HepG2 (cell line): ENCODE data around the gene TEX14. TPM values are rescaled to one million over a fixed set of nuclear protein-coding genes. Genes with fewer than 3 reads are reported as not detected.

Source experiments
- CC2D1A ChIP-seq: sonication (generic); formaldehyde crosslinking; IDR thresholded peaks from 2 replicates; pipeline ENCODE4 v1.8.1; 2023; ENCODE audit warnings: mild to moderate bottlenecking, missing genetic modification reagents
- FOXA3 ChIP-seq: IDR thresholded peaks from 2 replicates; pipeline ENCODE4 v1.6.1; 2016; ENCODE audit warnings: missing genetic modification reagents, missing compliant biosample characterization
- HMG20A ChIP-seq: IDR thresholded peaks from 2 replicates; pipeline ENCODE4 v1.6.1; 2016; ENCODE audit warnings: borderline replicate concordance
- MXI1 ChIP-seq: IDR thresholded peaks from 3 replicates; pipeline ENCODE4 v1.6.1; 2012; ENCODE audit warnings: low read depth, low read length, inconsistent platforms, borderline replicate concordance
- MZF1 ChIP-seq: sonication (generic); formaldehyde crosslinking; IDR thresholded peaks from 2 replicates; pipeline ENCODE4 v1.8.1; 2023; ENCODE audit warnings: mild to moderate bottlenecking, missing genetic modification reagents, borderline replicate concordance
- NFKBIZ ChIP-seq: IDR thresholded peaks from 2 replicates; pipeline ENCODE4 v1.6.1; 2018; ENCODE audit warnings: missing genetic modification reagents, missing compliant biosample characterization
- NFRKB ChIP-seq: fragments of 450-650 bp; IDR thresholded peaks from 2 replicates; pipeline ENCODE4 v1.6.1; 2017
- SMAD1 ChIP-seq: sonication (generic); formaldehyde crosslinking; IDR thresholded peaks from 2 replicates; pipeline ENCODE4 v1.4.0; 2020; ENCODE audit warnings: missing genetic modification reagents, low read depth, mild to moderate bottlenecking, borderline replicate concordance
- SMAD3 ChIP-seq: sonication (generic); formaldehyde crosslinking; IDR thresholded peaks from 2 replicates; pipeline ENCODE4 v1.4.0; 2020; ENCODE audit warnings: missing genetic modification reagents
- STAG1 ChIP-seq: sonication (generic); formaldehyde crosslinking; IDR thresholded peaks from 2 replicates; pipeline ENCODE4 v1.4.0; 2020; ENCODE audit warnings: missing genetic modification reagents
- ZEB1 ChIP-seq: IDR thresholded peaks from 2 replicates; pipeline ENCODE4 v1.6.1; 2012; ENCODE audit warnings: mild to moderate bottlenecking, low read depth, inconsistent platforms; ENCODE audit not compliant: insufficient replicate concordance
- ZFP37 ChIP-seq: sonication (generic); formaldehyde crosslinking; IDR thresholded peaks from 2 replicates; pipeline ENCODE4 v1.4.0; 2020; ENCODE audit warnings: missing genetic modification reagents, borderline replicate concordance
- ZNF138 ChIP-seq: sonication (generic); formaldehyde crosslinking; IDR thresholded peaks from 2 replicates; pipeline ENCODE4 v1.5.0; 2020; ENCODE audit warnings: mild to moderate bottlenecking, low read depth, missing genetic modification reagents
- ZNF614 ChIP-seq: IDR thresholded peaks from 2 replicates; pipeline ENCODE4 v1.6.1; 2018; ENCODE audit warnings: missing biosample characterization, missing genetic modification reagents, inconsistent platforms, borderline replicate concordance
- polyA plus RNA-seq, 8 experiments: library from polyadenylated mRNA; depleted of rRNA in 3 of 8; stranded (reverse) in 7 of 8; unstranded in 1 of 8; fragments of >200 nt; fragmentation: Illumina TruSeq in 4 of 8; extraction: Trizol in 4 of 8; gene quantifications; 2 replicates each; pipeline versions ENCODE4 v1.2.1 to v1.2.3, GENCODE V29; 2011 to 2016; ENCODE audit warnings: low read depth in 4 of 8, missing spikeins in 1 of 8, mixed read lengths in 1 of 8; ENCODE audit not compliant: insufficient read depth in 1 of 8
- total RNA-seq, 5 experiments: library from RNA; depleted of rRNA; stranded (reverse); fragments of >200 nt; fragmentation: Illumina TruSeq; extraction: Trizol; gene quantifications; 2 replicates each; pipeline ENCODE4 v1.2.3, GENCODE V29; 2016; ENCODE audit warnings: low read depth in 1 of 5
- TF ChIP-seq, protein P1 (sequence below): IDR thresholded peaks from 2 replicates; pipeline ENCODE4 v1.6.1; 2016; ENCODE audit warnings: missing genetic modification reagents, missing compliant biosample characterization
- TF ChIP-seq, protein P2 (sequence below): IDR thresholded peaks from 2 replicates; pipeline ENCODE4 v1.6.1; 2016; ENCODE audit warnings: low read depth, control low read depth
- TF ChIP-seq, protein P3 (sequence below): sonication (generic); formaldehyde crosslinking; IDR thresholded peaks from 2 replicates; pipeline ENCODE4 v1.5.0; 2020; ENCODE audit warnings: missing genetic modification reagents, mild to moderate bottlenecking, borderline replicate concordance
- TF ChIP-seq, protein P4 (sequence below): sonication (generic); formaldehyde crosslinking; IDR thresholded peaks from 2 replicates; pipeline ENCODE4 v1.4.0; 2020; ENCODE audit warnings: missing genetic modification reagents

The TEX14 gene
- total and polyA plus RNA-seq, 2 of the 13 experiments (the other 11 are each of a cell fraction or from before 2014, with no cell fraction given) = 0.04 to 0.07 TPM

DNA sequence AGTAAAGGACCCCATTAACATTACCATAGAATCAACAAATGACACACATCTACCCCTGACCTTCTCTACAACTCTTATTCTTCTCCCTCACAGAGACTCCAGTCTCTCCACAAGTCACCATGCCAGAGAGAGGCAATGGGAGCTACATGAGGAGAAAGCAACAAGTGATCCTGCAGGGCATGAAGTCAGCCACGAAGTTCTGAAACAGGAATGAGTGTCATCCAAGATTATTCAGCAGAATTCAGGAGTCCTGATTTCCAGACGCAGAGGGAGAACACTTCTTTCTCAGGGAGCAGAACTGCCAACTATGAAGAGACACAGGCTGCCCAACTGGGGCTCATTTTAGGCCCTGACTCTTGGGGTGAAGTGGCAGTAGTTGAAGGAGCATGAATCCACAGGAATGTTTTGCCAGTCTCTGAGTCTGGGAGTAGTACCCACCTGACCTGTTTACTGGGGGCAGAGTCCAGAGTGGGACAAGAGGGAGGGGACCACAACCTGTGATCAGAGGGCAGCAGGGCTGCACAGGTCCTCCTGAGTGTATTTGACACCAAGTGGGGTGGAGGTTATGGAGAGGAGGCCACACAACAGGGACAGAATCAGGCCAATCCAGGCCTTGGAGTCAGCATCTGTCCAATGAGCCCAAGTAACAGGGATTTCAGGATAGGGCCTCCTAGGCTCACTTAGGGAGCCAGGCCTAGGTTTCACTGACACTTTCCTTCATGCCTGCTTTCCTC, 175.0 kb downstream of the TEX14 start (continued):
- TF ChIP-seq ZEB1 (peak; percentile 9), ZNF138 (no peak), SMAD3 (CRISPR knock-in tag) (peak; percentile 53; the same call in 1 of the 2 replicates), CC2D1A (CRISPR knock-in tag) (no peak), NFKBIZ (CRISPR knock-in tag) (0 out of 2 replicates have a peak, but pooled peaks have one; percentile 14), HMG20A (CRISPR knock-in tag) (peak; percentile 17; the same call in 1 of the 2 replicates), ZNF614 (CRISPR knock-in tag) (no peak), STAG1 (CRISPR knock-in tag) (no peak), MZF1 (CRISPR knock-in tag) (no peak), ZFP37 (peak; percentile 59; the same call in 1 of the 2 replicates), MXI1 (peak; percentile 50; the same call in 1 of the 3 replicates), SMAD1 (no peak), FOXA3 (CRISPR knock-in tag) (peak; percentile 48), NFRKB (no peak)
- TF ChIP-seq, protein P1, sequence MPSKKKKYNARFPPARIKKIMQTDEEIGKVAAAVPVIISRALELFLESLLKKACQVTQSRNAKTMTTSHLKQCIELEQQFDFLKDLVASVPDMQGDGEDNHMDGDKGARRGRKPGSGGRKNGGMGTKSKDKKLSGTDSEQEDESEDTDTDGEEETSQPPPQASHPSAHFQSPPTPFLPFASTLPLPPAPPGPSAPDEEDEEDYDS (CRISPR knock-in tag) = peak; percentile 71; the same call in 1 of the 2 replicates
- TF ChIP-seq, protein P2, sequence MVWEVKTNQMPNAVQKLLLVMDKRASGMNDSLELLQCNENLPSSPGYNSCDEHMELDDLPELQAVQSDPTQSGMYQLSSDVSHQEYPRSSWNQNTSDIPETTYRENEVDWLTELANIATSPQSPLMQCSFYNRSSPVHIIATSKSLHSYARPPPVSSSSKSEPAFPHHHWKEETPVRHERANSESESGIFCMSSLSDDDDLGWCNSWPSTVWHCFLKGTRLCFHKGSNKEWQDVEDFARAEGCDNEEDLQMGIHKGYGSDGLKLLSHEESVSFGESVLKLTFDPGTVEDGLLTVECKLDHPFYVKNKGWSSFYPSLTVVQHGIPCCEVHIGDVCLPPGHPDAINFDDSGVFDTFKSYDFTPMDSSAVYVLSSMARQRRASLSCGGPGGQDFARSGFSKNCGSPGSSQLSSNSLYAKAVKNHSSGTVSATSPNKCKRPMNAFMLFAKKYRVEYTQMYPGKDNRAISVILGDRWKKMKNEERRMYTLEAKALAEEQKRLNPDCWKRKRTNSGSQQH (CRISPR knock-in tag) = peak; percentile 62
- TF ChIP-seq, protein P3, sequence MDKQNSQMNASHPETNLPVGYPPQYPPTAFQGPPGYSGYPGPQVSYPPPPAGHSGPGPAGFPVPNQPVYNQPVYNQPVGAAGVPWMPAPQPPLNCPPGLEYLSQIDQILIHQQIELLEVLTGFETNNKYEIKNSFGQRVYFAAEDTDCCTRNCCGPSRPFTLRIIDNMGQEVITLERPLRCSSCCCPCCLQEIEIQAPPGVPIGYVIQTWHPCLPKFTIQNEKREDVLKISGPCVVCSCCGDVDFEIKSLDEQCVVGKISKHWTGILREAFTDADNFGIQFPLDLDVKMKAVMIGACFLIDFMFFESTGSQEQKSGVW (CRISPR knock-in tag) = no peak
- TF ChIP-seq, protein P4, sequence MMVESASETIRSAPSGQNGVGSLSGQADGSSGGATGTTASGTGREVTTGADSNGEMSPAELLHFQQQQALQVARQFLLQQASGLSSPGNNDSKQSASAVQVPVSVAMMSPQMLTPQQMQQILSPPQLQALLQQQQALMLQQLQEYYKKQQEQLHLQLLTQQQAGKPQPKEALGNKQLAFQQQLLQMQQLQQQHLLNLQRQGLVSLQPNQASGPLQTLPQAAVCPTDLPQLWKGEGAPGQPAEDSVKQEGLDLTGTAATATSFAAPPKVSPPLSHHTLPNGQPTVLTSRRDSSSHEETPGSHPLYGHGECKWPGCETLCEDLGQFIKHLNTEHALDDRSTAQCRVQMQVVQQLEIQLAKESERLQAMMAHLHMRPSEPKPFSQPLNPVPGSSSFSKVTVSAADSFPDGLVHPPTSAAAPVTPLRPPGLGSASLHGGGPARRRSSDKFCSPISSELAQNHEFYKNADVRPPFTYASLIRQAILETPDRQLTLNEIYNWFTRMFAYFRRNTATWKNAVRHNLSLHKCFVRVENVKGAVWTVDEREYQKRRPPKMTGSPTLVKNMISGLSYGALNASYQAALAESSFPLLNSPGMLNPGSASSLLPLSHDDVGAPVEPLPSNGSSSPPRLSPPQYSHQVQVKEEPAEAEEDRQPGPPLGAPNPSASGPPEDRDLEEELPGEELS (CRISPR knock-in tag) = peak; percentile 86
